Breast epithelium (tissue), 3 donors: ENCODE results near the gene ASB2.

Experiments used
- CTCF ChIP-seq, 3 donors: fragments of 450-650 bp; IDR thresholded peaks; one replicate each; pipeline ENCODE4 v1.5.1; 2016 to 2017; ENCODE audit warnings: antibody characterized with exemption in 3 of 3, mild to moderate bottlenecking in 3 of 3, moderate library complexity in 3 of 3
- POLR2A ChIP-seq: fragments of 450-650 bp; IDR thresholded peaks from one replicate; pipeline ENCODE4 v1.6.1; 2016; ENCODE audit warnings: antibody characterized with exemption, mild to moderate bottlenecking, moderate library complexity
- POLR2AphosphoS5 ChIP-seq, 3 donors: sonication (generic); formaldehyde crosslinking; IDR thresholded peaks; one replicate each; pipeline ENCODE4 v1.6.1; 2017; ENCODE audit warnings: antibody characterized with exemption in 3 of 3

- TF ChIP-seq POLR2A (no peak), CTCF (IDR thresholded peaks at IDR 0.05) (no peak), POLR2AphosphoS5 (IDR thresholded peaks at IDR 0.05) (no peak)
Measured at GRCh38 chr14:93974833-93975232, 1.5 kb downstream of the ASB2 start.
